PC-3 (cell line): Measurements from ENCODE around the gene CERS5. TPM values are rescaled to one million over a fixed set of nuclear protein-coding genes. Genes with fewer than 3 reads are reported as not detected.

Source experiments
- total RNA-seq: library from RNA; depleted of rRNA; stranded (reverse); fragments of >200 nt; gene quantifications from 2 replicates; pipeline ENCODE4 v1.2.3, GENCODE V29; 2014; rRNA removed

The CERS5 gene
- total RNA-seq, 1 experiment from 2014 or later = 24.9 TPM

Other genes starting within 250 kb of the CERS5 start
- gene AQP2, start 216.6 kb downstream of the CERS5 start, total RNA-seq = not detected in 2 replicates
- not detected in 2 replicates for gene AQP5, start 205.5 kb downstream of the CERS5 start, total RNA-seq
- not detected in 2 replicates for gene AQP6, start 194.4 kb downstream of the CERS5 start, total RNA-seq
- gene RACGAP1, start 141.9 kb downstream of the CERS5 start, total RNA-seq = 95.3 and 97.9 TPM in 2 replicates
- 6.0 and 6.3 TPM in 2 replicates for gene ASIC1, start 109.8 kb downstream of the CERS5 start, total RNA-seq
- 105 and 109 TPM in 2 replicates for gene SMARCD1, start 82.0 kb downstream of the CERS5 start, total RNA-seq
- 0.11 and 0.40 TPM in 2 replicates for gene GPD1, start 63.4 kb downstream of the CERS5 start, total RNA-seq
- gene COX14, start 55.1 kb downstream of the CERS5 start, total RNA-seq = 75.7 and 84.7 TPM in 2 replicates
- gene LIMA1, start 116.2 kb upstream of the CERS5 start, total RNA-seq = 45.1 and 58.2 TPM in 2 replicates
- gene FAM186A, start 229.2 kb upstream of the CERS5 start, total RNA-seq = not detected in 2 replicates
- 35.1 and 39.1 TPM in 2 replicates for gene LARP4, start 233.5 kb upstream of the CERS5 start, total RNA-seq